IMR-90 (cell line): ENCODE measurements around the gene PSMC6. TPM values are rescaled to one million over a fixed set of nuclear protein-coding genes. Genes with fewer than 3 reads are reported as not detected.

Experiments used
- ATAC-seq: fragments of 200-7000 bp; cut with Tn5 transposase; 2 replicates; pipeline ENCODE4 v1.9.1; 2020; ENCODE audit warnings: low read depth, mild to moderate bottlenecking, moderate library complexity
- BruUV-seq: library from RNA; stranded (reverse); fragments of 400-500 nt; replicated peaks from 2 replicates; lab custom pipeline; 2021; lab: Mats Ljungman, UMichigan
- CTCF ChIA-PET: fragments of 300-600 bp; formaldehyde crosslinking; extraction: SDS; loops from one replicate; lab custom pipeline; 2021; ENCODE audit warnings: antibody characterized with exemption; lab: Yijun Ruan, JAX
- POLR2A ChIA-PET: fragments of 300-600 bp; sonication (Branson Sonifier 250); formaldehyde crosslinking; loops from one replicate; lab custom pipeline; 2022; ENCODE audit warnings: antibody characterized with exemption; ENCODE audit not compliant: unreplicated experiment; lab: Charles Lee
- DNase-seq: peaks from one replicate; pipeline ENCODE4 v3.0.0; 2013
- H2AFZ ChIP-seq: replicated peaks from 2 replicates; pipeline ENCODE3; 2013; ENCODE audit warnings: low read length, mild to moderate bottlenecking; ENCODE audit not compliant: poor library complexity
- H2AK5ac ChIP-seq: 2 replicates; pipeline ENCODE4 v1.6.1; 2013; ENCODE audit warnings: low read depth, low read length, inconsistent platforms
- H2AK9ac ChIP-seq: replicated peaks from 2 replicates; pipeline ENCODE3; 2013; ENCODE audit warnings: mild to moderate bottlenecking, low read depth, low read length, moderate library complexity; ENCODE audit not compliant: poor library complexity
- H2BK120ac ChIP-seq: 2 replicates; pipeline ENCODE4 v1.6.1; 2013; ENCODE audit warnings: low read depth, low read length, inconsistent platforms
- H2BK15ac ChIP-seq: 3 replicates; pipeline ENCODE4 v1.6.1; 2013; ENCODE audit warnings: low read depth, low read length, inconsistent platforms
- H2BK20ac ChIP-seq: 2 replicates; pipeline ENCODE4 v1.6.1; 2013; ENCODE audit warnings: low read depth, mild to moderate bottlenecking, inconsistent platforms, low read length, moderate library complexity
- H2BK5ac ChIP-seq: 2 replicates; pipeline ENCODE4 v1.6.1; 2013; ENCODE audit warnings: mild to moderate bottlenecking, low read depth, low read length, inconsistent platforms; ENCODE audit not compliant: poor library complexity, severe bottlenecking
- H3K14ac ChIP-seq: replicated peaks from 2 replicates; pipeline ENCODE4 v1.6.1; 2013; ENCODE audit warnings: low read depth, low read length, inconsistent platforms
- H3K18ac ChIP-seq: 2 replicates; pipeline ENCODE4 v1.6.1; 2013; ENCODE audit warnings: low read depth, low read length, control low read depth
- H3K23ac ChIP-seq: 2 replicates; pipeline ENCODE4 v1.6.1; 2013; ENCODE audit warnings: low read depth, low read length, inconsistent platforms
- H3K27ac ChIP-seq: 2 replicates; pipeline ENCODE4 v1.5.1; 2013; ENCODE audit warnings: mild to moderate bottlenecking, control low read depth, low read length; ENCODE audit not compliant: insufficient read depth
- H3K27me3 ChIP-seq: 2 replicates; pipeline ENCODE4 v1.6.1; 2013; ENCODE audit warnings: low read length; ENCODE audit not compliant: control insufficient read depth, insufficient read depth
- H3K36me3 ChIP-seq: 2 replicates; pipeline ENCODE4 v1.6.1; 2013; ENCODE audit warnings: low read length, mixed read lengths; ENCODE audit not compliant: control insufficient read depth, insufficient read depth
- H3K4ac ChIP-seq: 2 replicates; pipeline ENCODE4 v1.6.1; 2013; ENCODE audit warnings: low read depth, low read length, inconsistent platforms
- H3K4me1 ChIP-seq: 2 replicates; pipeline ENCODE4 v1.6.1; 2013; ENCODE audit warnings: low read length, mixed read lengths; ENCODE audit not compliant: control insufficient read depth, insufficient read depth
- H3K4me2 ChIP-seq: 2 replicates; pipeline ENCODE4 v1.6.1; 2013; ENCODE audit warnings: low read depth, mild to moderate bottlenecking, control low read depth, low read length, moderate library complexity
- H3K4me3 ChIP-seq: 2 replicates; pipeline ENCODE4 v1.5.1; 2013; ENCODE audit warnings: low read depth, mild to moderate bottlenecking, control low read depth, low read length, moderate library complexity; ENCODE audit not compliant: insufficient read depth
- H3K56ac ChIP-seq: 2 replicates; pipeline ENCODE4 v1.6.1; 2013; ENCODE audit warnings: low read length, inconsistent platforms; ENCODE audit not compliant: insufficient read depth; ENCODE audit errors: extremely low read depth
- H3K79me1 ChIP-seq, 2 experiments: 2 replicates each; pipeline ENCODE4 v1.6.1; 2013; ENCODE audit warnings: low read length in 2 of 2, inconsistent platforms in 1 of 2, low read depth in 1 of 2
- H3K9ac ChIP-seq: 2 replicates; pipeline ENCODE4 v1.6.1; 2013; ENCODE audit warnings: low read depth, low read length, control low read depth
- H3K9me1 ChIP-seq: 2 replicates; pipeline ENCODE4 v1.6.1; 2013; ENCODE audit warnings: low read length, inconsistent platforms; ENCODE audit not compliant: insufficient read depth
- H3K9me3 ChIP-seq: 2 replicates; pipeline ENCODE4 v1.6.1; 2013; ENCODE audit warnings: low read length; ENCODE audit not compliant: control insufficient read depth, insufficient read depth
- H4K20me1 ChIP-seq: 2 replicates; pipeline ENCODE4 v1.6.1; 2013; ENCODE audit warnings: low read length, inconsistent platforms; ENCODE audit not compliant: insufficient read depth
- H4K5ac ChIP-seq: 2 replicates; pipeline ENCODE4 v1.6.1; 2013; ENCODE audit warnings: mild to moderate bottlenecking, low read depth, low read length, control low read depth
- H4K8ac ChIP-seq, 2 experiments: 2 replicates each; pipeline ENCODE4 v1.6.1; 2013; ENCODE audit warnings: low read depth in 2 of 2, low read length in 2 of 2, control low read depth in 1 of 2, inconsistent platforms in 1 of 2
- H4K91ac ChIP-seq: 2 replicates; pipeline ENCODE4 v1.6.1; 2013; ENCODE audit warnings: low read depth, low read length, inconsistent platforms; ENCODE audit not compliant: insufficient read depth
- BHLHE40 ChIP-seq: fragments of 150-350 bp; IDR thresholded peaks from 2 replicates; pipeline ENCODE4 v1.6.1; 2016; ENCODE audit warnings: mild to moderate bottlenecking, low read depth, low read length
- CEBPB ChIP-seq: IDR thresholded peaks from 2 replicates; pipeline ENCODE4 v1.6.1; 2012; ENCODE audit warnings: low read depth, low read length, improper control_type of control experiment
- CHD1 ChIP-seq: IDR thresholded peaks from 2 replicates; pipeline ENCODE4 v1.6.1; 2012; ENCODE audit warnings: low read depth, low read length, improper control_type of control experiment
- FOS ChIP-seq: fragments of 150-350 bp; IDR thresholded peaks from 2 replicates; pipeline ENCODE4 v1.6.1; 2016; ENCODE audit warnings: low read depth, low read length
- MAFK ChIP-seq: IDR thresholded peaks from 2 replicates; pipeline ENCODE4 v1.6.1; 2012; ENCODE audit warnings: low read depth, low read length, improper control_type of control experiment
- MAZ ChIP-seq: IDR thresholded peaks from 2 replicates; pipeline ENCODE4 v1.6.1; 2012; ENCODE audit warnings: low read depth, mild to moderate bottlenecking, low read length, improper control_type of control experiment, moderate library complexity, borderline replicate concordance
- MXI1 ChIP-seq: IDR thresholded peaks from 2 replicates; pipeline ENCODE4 v1.6.1; 2012; ENCODE audit warnings: low read depth, mild to moderate bottlenecking, low read length, moderate library complexity, borderline replicate concordance
- NFE2L2 ChIP-seq: fragments of 150-350 bp; IDR thresholded peaks from 2 replicates; pipeline ENCODE4 v1.6.1; 2016; ENCODE audit warnings: low read depth, mild to moderate bottlenecking, low read length
- POLR2A ChIP-seq: IDR thresholded peaks from 2 replicates; pipeline ENCODE4 v1.6.1; 2012; ENCODE audit warnings: mild to moderate bottlenecking, low read depth, low read length
- RAD21 ChIP-seq: IDR thresholded peaks from 2 replicates; pipeline ENCODE4 v1.6.1; 2012; ENCODE audit warnings: low read length, improper control_type of control experiment
- RCOR1 ChIP-seq: IDR thresholded peaks from 2 replicates; pipeline ENCODE4 v1.6.1; 2012; ENCODE audit warnings: mild to moderate bottlenecking, low read length, improper control_type of control experiment; ENCODE audit not compliant: insufficient replicate concordance
- RFX5 ChIP-seq: IDR thresholded peaks from 2 replicates; pipeline ENCODE4 v1.8.0; 2012; ENCODE audit warnings: low read depth, mild to moderate bottlenecking, low read length, moderate library complexity
- WGBS, 2 experiments: methylation state at CpG; one replicate each; pipeline versions ENCODE4 v1.1.5 to v1.1.7; 2013; ENCODE audit warnings: missing lambda C conversion rate in 2 of 2; ENCODE audit not compliant: insufficient read length in 1 of 2; ENCODE audit errors: extremely low coverage in 2 of 2; 5-methylcytosine and 5-hydroxymethylcytosine counted together
- dilution Hi-C: fragments of 300-500 bp; cut with HindIII; formaldehyde crosslinking; loops from one replicate; pipeline ENCODE4 v1.14.3; 2018; ENCODE audit warnings: low sequenced_read_pairs; ENCODE audit not compliant: unreplicated experiment
- in situ Hi-C: fragments of 300-500 bp; cut with MboI; formaldehyde crosslinking; loops from 3 replicates; pipeline ENCODE4 v1.14.3; 2019; ENCODE audit warnings: low sequenced_read_pairs, inconsistent platforms, mixed read lengths
- intact Hi-C: fragments of 100-400 bp; cut with micrococcal nuclease; formaldehyde crosslinking; loops from 2 replicates; pipeline ENCODE4 v1.10.0; 2022
- polyA plus RNA-seq, 3 experiments: library from polyadenylated mRNA; depleted of rRNA; stranded (reverse); fragments of >200 nt; gene quantifications; 2 replicates each; pipeline ENCODE4 v1.2.3, GENCODE V29; 2012; ENCODE audit warnings: low replicate concordance in 1 of 3
- total RNA-seq: library from RNA; depleted of rRNA; stranded (reverse); fragments of >200 nt; gene quantifications from 2 replicates; pipeline ENCODE4 v1.2.3, GENCODE V29; 2012
- TF ChIP-seq, protein P1 (sequence below): fragments of 150-350 bp; IDR thresholded peaks from 2 replicates; pipeline ENCODE4 v1.6.1; 2017; ENCODE audit warnings: mild to moderate bottlenecking, antibody characterized with exemption, low read length, low read depth
- TF ChIP-seq, protein P2 (sequence below): fragments of 150-350 bp; IDR thresholded peaks from 2 replicates; pipeline ENCODE4 v1.6.1; 2016; ENCODE audit warnings: low read depth, mild to moderate bottlenecking, low read length, moderate library complexity, borderline replicate concordance
- TF ChIP-seq, protein P3 (sequence below): conservative IDR thresholded peaks from 2 replicates; pipeline ENCODE4 v1.5.1; 2012; ENCODE audit warnings: mild to moderate bottlenecking, low read depth, low read length, improper control_type of control experiment

The PSMC6 gene
- total and polyA plus RNA-seq, 2 of the 4 experiments (the other 2 are of a cell fraction): 62.9 to 85.4 TPM

DNA sequence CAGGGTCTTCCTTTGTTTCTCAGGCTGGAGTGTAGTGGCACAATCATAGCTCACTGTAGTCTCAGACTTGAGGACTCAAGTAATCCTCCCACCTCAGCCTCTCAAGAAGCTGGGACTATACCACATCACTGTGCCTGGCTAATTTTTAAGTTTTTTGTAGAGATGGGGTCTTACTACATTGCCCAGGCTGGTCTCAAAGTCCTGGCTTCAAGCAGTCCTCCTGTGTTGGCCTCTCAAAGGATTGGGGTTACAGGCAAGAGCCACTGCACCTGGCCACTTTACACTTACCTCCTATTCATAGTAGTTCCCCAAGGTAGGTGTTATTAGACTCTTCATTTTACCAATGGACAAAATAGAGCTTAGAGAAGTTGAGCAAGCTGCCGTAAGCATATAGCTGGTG, 52.1 kb downstream of the PSMC6 start:
- Histone ChIP-seq H2AK9ac (no peak overlapping the region), H3K4ac (no peak overlapping the region), H3K56ac (no peak overlapping the region), H3K79me1 (peaks cover 0 to 3% of the 10 kb centered on the region in 2 experiments; a peak in 1 of 4 replicates), H3K4me3 (no peak overlapping the region), H2BK120ac (no peak overlapping the region), H3K23ac (no peak overlapping the region), H3K4me2 (no peak overlapping the region), H2AK5ac (no peak overlapping the region), H2BK20ac (no peak overlapping the region), H2BK15ac (no peak overlapping the region), H4K91ac (no peak overlapping the region), H3K14ac (no peak overlapping the region), H2BK5ac (no peak overlapping the region), H4K8ac (no peak overlapping the region), H4K20me1 (no peaks in the 10 kb centered on the region), H3K4me1 (no peaks in the 10 kb centered on the region), H2AFZ (no peak overlapping the region), H3K9ac (no peak overlapping the region), H3K27me3 (no peaks in the 10 kb centered on the region), H3K36me3 (peaks cover 10% of the 10 kb centered on the region; the same call in 1 of the 2 replicates), H3K9me1 (no peaks in the 10 kb centered on the region), H3K18ac (no peak overlapping the region), H3K9me3 (no peaks in the 10 kb centered on the region), H4K5ac (no peak overlapping the region), H3K27ac (no peak overlapping the region)
- CTCF ChIA-PET: no interaction called here
- in situ Hi-C loops (no loop called here), intact Hi-C loops (no loop called here), dilution Hi-C loops (no loop called here)
- ATAC-seq (no peak), DNase-seq (no peak)
- BruUV-seq: no TSS peak
- no CpG with 5 or more reads among the region's 1 CpG for WGBS, 2 experiments
- TF ChIP-seq CHD1 (no peak), FOS (no peak), POLR2A (no peak), RFX5 (no peak), BHLHE40 (no peak), NFE2L2 (no peak), MAFK (no peak), MXI1 (no peak), RCOR1 (no peak), RAD21 (no peak), CEBPB (no peak), MAZ (no peak)
- TF ChIP-seq, protein P1, sequence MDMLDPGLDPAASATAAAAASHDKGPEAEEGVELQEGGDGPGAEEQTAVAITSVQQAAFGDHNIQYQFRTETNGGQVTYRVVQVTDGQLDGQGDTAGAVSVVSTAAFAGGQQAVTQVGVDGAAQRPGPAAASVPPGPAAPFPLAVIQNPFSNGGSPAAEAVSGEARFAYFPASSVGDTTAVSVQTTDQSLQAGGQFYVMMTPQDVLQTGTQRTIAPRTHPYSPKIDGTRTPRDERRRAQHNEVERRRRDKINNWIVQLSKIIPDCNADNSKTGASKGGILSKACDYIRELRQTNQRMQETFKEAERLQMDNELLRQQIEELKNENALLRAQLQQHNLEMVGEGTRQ: no peak
- TF ChIP-seq, protein P2, sequence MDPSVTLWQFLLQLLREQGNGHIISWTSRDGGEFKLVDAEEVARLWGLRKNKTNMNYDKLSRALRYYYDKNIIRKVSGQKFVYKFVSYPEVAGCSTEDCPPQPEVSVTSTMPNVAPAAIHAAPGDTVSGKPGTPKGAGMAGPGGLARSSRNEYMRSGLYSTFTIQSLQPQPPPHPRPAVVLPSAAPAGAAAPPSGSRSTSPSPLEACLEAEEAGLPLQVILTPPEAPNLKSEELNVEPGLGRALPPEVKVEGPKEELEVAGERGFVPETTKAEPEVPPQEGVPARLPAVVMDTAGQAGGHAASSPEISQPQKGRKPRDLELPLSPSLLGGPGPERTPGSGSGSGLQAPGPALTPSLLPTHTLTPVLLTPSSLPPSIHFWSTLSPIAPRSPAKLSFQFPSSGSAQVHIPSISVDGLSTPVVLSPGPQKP: no peak
- TF ChIP-seq, protein P3, sequence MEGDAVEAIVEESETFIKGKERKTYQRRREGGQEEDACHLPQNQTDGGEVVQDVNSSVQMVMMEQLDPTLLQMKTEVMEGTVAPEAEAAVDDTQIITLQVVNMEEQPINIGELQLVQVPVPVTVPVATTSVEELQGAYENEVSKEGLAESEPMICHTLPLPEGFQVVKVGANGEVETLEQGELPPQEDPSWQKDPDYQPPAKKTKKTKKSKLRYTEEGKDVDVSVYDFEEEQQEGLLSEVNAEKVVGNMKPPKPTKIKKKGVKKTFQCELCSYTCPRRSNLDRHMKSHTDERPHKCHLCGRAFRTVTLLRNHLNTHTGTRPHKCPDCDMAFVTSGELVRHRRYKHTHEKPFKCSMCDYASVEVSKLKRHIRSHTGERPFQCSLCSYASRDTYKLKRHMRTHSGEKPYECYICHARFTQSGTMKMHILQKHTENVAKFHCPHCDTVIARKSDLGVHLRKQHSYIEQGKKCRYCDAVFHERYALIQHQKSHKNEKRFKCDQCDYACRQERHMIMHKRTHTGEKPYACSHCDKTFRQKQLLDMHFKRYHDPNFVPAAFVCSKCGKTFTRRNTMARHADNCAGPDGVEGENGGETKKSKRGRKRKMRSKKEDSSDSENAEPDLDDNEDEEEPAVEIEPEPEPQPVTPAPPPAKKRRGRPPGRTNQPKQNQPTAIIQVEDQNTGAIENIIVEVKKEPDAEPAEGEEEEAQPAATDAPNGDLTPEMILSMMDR: no peak
- POLR2A ChIA-PET: no interaction called here
